Stimulated activated CD8-positive, alpha-beta memory T cell treated with anti-CD3 and anti-CD28 coated beads, Interleukin-4, amount 100 ng/mL, for 48 hours (primary cell): ENCODE data around the gene DVL2.
A peak's percentile ranks its signal among the peaks of the same experiment; 100 is the strongest.

Experiments
- DNase-seq: peaks from one replicate; pipeline ENCODE4 v3.0.0-alpha.2; 2020

Gene DVL2

GRCh38 chr17:7237266-7237760 is 3.0 kb upstream of the DVL2 start:
- DNase-seq: no peak

- no peak for DNase-seq
Measured at GRCh38 chr17:7236808-7237207, 2.5 kb upstream of the DVL2 start.

- DNase-seq: no peak
Measured at GRCh38 chr17:7235693-7236665, 1.7 kb upstream of the DVL2 start.

- DNase-seq: no peak
Measured at GRCh38 chr17:7233701-7234082, 625 bp downstream of the DVL2 start.

GRCh38 chr17:7232114-7232513 is 2.2 kb downstream of the DVL2 start:
- no peak for DNase-seq

GRCh38 chr17:7229504-7229903 is 4.8 kb downstream of the DVL2 start:
- DNase-seq: no peak

- no peak for DNase-seq
Measured at GRCh38 chr17:7228920-7229319, 5.4 kb downstream of the DVL2 start.

- no peak for DNase-seq
Measured at GRCh38 chr17:7226721-7227710, 7.3 kb downstream of the DVL2 start.

GRCh38 chr17:7225711-7226331 is 8.5 kb downstream of the DVL2 start:
- DNase-seq: no peak

GRCh38 chr17:7224661-7225111 is 9.6 kb downstream of the DVL2 start:
- no peak for DNase-seq

- no peak for DNase-seq
Measured at GRCh38 chr17:7224110-7224509, 10.2 kb downstream of the DVL2 start.

- no peak for DNase-seq
Measured at GRCh38 chr17:7223375-7223774, 10.9 kb downstream of the DVL2 start.

GRCh38 chr17:7222972-7223292 is 11.4 kb downstream of the DVL2 start:
- DNase-seq: no peak

- no peak for DNase-seq
Measured at GRCh38 chr17:7222093-7222971, 12.0 kb downstream of the DVL2 start.

GRCh38 chr17:7221278-7222092 is 12.8 kb downstream of the DVL2 start:
- DNase-seq: no peak

- peak; percentile 76 for DNase-seq
Measured at GRCh38 chr17:7220593-7221277, 13.6 kb downstream of the DVL2 start.

GRCh38 chr17:7219812-7220592 is 14.3 kb downstream of the DVL2 start, which contains the start of the genes ACADVL and DLG4:
TSS of gene ACADVL (plus strand) at chr17:7219938. CDS start at chr17:7219985, 47 bp downstream.
TSS of gene DLG4 (minus strand) at chr17:7219836.
- DNase-seq: peak; percentile 90

- DNase-seq: no peak
Measured at GRCh38 chr17:7219229-7219811, 15.0 kb downstream of the DVL2 start.

GRCh38 chr17:7218758-7219157 is 15.6 kb downstream of the DVL2 start:
- DNase-seq: no peak
